Adrenal gland (tissue), 12 donors: Measurements from ENCODE around the gene CMTR1. TPM values are rescaled to one million over a fixed set of nuclear protein-coding genes. Genes with fewer than 3 reads are reported as not detected.

Source experiments
- DNase-seq, 7 donors: peaks; one replicate each; pipeline ENCODE4 v3.0.0-alpha.2; 2019 to 2020
- H3K27ac ChIP-seq, 5 donors: fragments of 200-600 bp; sonication (generic) in 4 of 5; 1 replicate in 3 of 5; 2 replicates in 2 of 5; pipeline versions ENCODE4 v1.5.1 to v1.8.0; 2016 to 2020; ENCODE audit warnings: mild to moderate bottlenecking in 1 of 5
- H3K27me3 ChIP-seq: fragments of 200-600 bp; 2 replicates; pipeline ENCODE4 v1.8.0; 2021
- H3K36me3 ChIP-seq, 2 donors: fragments of 200-600 bp; replicated peaks in 1 of 2; 1 replicate in 1 of 2; 2 replicates in 1 of 2; pipeline versions ENCODE4 v1.5.1 to v1.8.0; 2018 to 2022
- H3K4me1 ChIP-seq, 2 donors: fragments of 200-600 bp; replicated peaks in 1 of 2; 1 replicate in 1 of 2; 2 replicates in 1 of 2; pipeline versions ENCODE4 v1.5.1 to v1.8.0; 2018 to 2021
- H3K4me3 ChIP-seq, 4 donors: fragments of 200-600 bp; sonication (generic) in 3 of 4; one replicate each; pipeline ENCODE4 v1.5.1; 2016 to 2018
- H3K9me3 ChIP-seq, 3 donors: fragments of 200-600 bp; sonication (generic) in 1 of 3; replicated peaks in 1 of 3; 1 replicate in 2 of 3; 2 replicates in 1 of 3; pipeline versions ENCODE4 v1.5.1 to v1.8.0; 2016 to 2021
- POLR2A ChIP-seq, 2 donors: fragments of 450-650 bp; IDR thresholded peaks; one replicate each; pipeline ENCODE4 v1.6.1; 2017; ENCODE audit warnings: antibody characterized with exemption in 2 of 2, mild to moderate bottlenecking in 2 of 2, moderate library complexity in 1 of 2
- WGBS, 4 donors: extraction: QIAGEN DNeasy Blood & Tissue Kit in 2 of 4; methylation state at CpG; one replicate each; pipeline versions ENCODE4 v1.1.5 to v1.1.7; 2013 to 2017; 5-methylcytosine and 5-hydroxymethylcytosine counted together
- intact Hi-C, 2 donors: fragments of 100-400 bp; cut with DNase I; formaldehyde crosslinking; loops; one replicate each; pipeline versions ENCODE4 v1.14.1 to v1.15.0; 2022 to 2023
- polyA plus RNA-seq, 3 donors: library from polyadenylated mRNA; stranded (reverse); fragments of 200-250 nt in 2 of 3; fragments of 350-450 nt in 1 of 3; fragmentation: Illumina TruSeq in 1 of 3; extraction: RNeasy Lipid Tissue Mini Kit (QIAGEN cat#74804) in 1 of 3; gene quantifications; one replicate each; pipeline ENCODE4 v1.2.3, GENCODE V29; 2013 to 2014
- total RNA-seq, 9 donors: library from RNA; depleted of rRNA in 4 of 9; stranded (reverse); fragments of >200 nt in 4 of 9; fragments of 120-200 nt in 1 of 9; fragmentation: NEBNext Ultra II Directional in 1 of 9; extraction: Animal tissue kit (Norgen Biotek cat#: 25700) in 1 of 9; gene quantifications; one replicate each; pipeline versions ENCODE4 v1.1.0 to v1.2.4, GENCODE V29; 2013 to 2023
- TF ChIP-seq, protein P1 (sequence below), 6 experiments: fragments of 450-650 bp in 4 of 6; fragments of 200-600 bp in 2 of 6; sonication (generic) in 1 of 6; IDR thresholded peaks; 1 replicate in 5 of 6; 2 replicates in 1 of 6; pipeline versions ENCODE4 v1.5.1 to v1.8.0; 2016 to 2021; ENCODE audit warnings: antibody characterized with exemption in 6 of 6, mild to moderate bottlenecking in 2 of 6, moderate library complexity in 1 of 6
- donor health status: healthy with polysubstance abuse.
- donor health status: Bipolar disorder and iron deficiency.
- donor health status: DM: yes; HTN: yes; CAD: no.
- donor health status: DM: no; HTN: no; CAD: no.
- donor health status: DM: no; HTN: no; CAD: no.
- donor health status: DM: yes; HTN: yes; CAD: no.

Gene CMTR1
- total and polyA plus RNA-seq, 12 donors: 21.0 to 48.1 (median 31.9) TPM

DNA sequence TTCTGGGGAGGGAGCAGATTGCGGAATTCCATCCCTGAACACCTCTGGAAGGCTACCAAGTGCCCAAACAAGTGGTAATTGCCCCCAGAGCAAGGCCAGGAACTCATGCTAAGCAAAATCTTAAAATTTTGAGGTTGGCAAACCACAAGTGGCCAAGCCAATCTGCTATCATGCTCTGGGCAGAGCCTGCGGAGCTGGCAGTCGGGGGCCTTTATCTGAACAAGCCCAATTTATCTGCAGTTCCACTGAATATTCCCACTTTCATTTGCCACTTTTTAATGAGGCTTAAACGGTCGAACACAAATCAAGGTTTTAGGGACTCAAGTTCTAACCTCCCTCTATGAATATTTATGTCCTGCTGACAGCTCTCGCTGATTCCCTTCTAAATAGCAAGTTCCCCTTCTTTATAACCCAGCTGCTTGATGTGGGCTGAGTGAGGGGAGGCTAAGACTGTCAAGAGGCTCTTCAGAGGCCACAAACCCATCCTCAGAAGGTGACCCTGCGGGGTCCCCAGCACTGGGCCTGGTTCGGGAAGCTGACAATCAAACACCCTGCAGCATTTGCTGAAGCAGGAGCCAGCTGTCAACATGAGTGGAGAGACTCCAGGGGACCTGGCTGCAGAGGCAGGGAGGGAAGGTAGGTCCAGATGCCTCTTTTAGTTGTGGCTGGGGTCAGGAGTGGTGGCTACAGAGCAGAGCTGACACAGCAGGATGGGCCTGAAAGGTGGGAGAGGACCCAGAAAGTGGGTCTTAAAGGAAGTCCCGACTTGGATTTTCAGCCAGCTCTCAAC is 54.8 kb downstream of the CMTR1 start:
- Histone ChIP-seq H3K27me3 (no peaks in the 10 kb centered on the region), H3K36me3 (no peaks in the 10 kb centered on the region), H3K27ac (no peak overlapping the region), H3K9me3 (no peaks in the 10 kb centered on the region), H3K4me1 (peaks cover 0 to 9% of the 10 kb centered on the region in 2 donors), H3K4me3 (no peak overlapping the region)
- intact Hi-C loops: loop anchor here in 1 of 2 donors (10.0 kb wide), 1 partner anchor 77 kb away; no protein-coding TSS in a partner anchor
- DNase-seq: no peak
- TF ChIP-seq POLR2A (IDR thresholded peaks at IDR 0.05): no peak
- TF ChIP-seq, protein P1, sequence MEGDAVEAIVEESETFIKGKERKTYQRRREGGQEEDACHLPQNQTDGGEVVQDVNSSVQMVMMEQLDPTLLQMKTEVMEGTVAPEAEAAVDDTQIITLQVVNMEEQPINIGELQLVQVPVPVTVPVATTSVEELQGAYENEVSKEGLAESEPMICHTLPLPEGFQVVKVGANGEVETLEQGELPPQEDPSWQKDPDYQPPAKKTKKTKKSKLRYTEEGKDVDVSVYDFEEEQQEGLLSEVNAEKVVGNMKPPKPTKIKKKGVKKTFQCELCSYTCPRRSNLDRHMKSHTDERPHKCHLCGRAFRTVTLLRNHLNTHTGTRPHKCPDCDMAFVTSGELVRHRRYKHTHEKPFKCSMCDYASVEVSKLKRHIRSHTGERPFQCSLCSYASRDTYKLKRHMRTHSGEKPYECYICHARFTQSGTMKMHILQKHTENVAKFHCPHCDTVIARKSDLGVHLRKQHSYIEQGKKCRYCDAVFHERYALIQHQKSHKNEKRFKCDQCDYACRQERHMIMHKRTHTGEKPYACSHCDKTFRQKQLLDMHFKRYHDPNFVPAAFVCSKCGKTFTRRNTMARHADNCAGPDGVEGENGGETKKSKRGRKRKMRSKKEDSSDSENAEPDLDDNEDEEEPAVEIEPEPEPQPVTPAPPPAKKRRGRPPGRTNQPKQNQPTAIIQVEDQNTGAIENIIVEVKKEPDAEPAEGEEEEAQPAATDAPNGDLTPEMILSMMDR (IDR thresholded peaks at IDR 0.05): no peak
- WGBS, 4 donors: 58 to 73% (median 70%) methylated on average over 9 of the region's 9 CpGs

DNA sequence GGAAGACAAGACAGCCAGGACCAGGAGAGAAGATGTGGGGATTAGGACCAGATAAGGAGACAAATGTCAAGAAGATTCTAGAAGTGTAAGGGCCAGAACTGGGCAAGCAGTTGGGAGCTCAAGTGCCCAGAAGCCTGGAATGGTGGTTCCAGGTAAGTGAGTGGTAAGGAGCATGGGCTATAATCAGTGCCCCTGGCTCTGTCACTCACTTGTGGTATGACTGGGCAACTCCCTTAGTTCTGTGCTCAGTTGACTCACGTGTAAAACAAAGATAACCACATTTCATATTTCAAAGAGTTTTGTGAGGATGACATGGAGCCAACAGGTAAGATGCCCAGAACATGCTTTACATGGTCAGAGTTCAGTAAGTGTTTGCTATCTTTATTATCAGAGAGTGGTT is 55.5 kb downstream of the CMTR1 start:
- intact Hi-C loops: loop anchor here in 1 of 2 donors (10.0 kb wide), 1 partner anchor 76 kb away; no protein-coding TSS in a partner anchor
- no peak for DNase-seq
- Histone ChIP-seq H3K4me3 (no peak overlapping the region), H3K27ac (no peak overlapping the region), H3K9me3 (no peaks in the 10 kb centered on the region), H3K27me3 (no peaks in the 10 kb centered on the region), H3K36me3 (no peaks in the 10 kb centered on the region), H3K4me1 (peaks cover 0 to 9% of the 10 kb centered on the region in 2 donors)
- TF ChIP-seq, protein P1 (IDR thresholded peaks at IDR 0.05): no peak
- TF ChIP-seq POLR2A (IDR thresholded peaks at IDR 0.05): no peak
- 61 to 88% (median 70%) methylated on average over 1 of the region's 1 CpG for WGBS, 4 donors

DNA sequence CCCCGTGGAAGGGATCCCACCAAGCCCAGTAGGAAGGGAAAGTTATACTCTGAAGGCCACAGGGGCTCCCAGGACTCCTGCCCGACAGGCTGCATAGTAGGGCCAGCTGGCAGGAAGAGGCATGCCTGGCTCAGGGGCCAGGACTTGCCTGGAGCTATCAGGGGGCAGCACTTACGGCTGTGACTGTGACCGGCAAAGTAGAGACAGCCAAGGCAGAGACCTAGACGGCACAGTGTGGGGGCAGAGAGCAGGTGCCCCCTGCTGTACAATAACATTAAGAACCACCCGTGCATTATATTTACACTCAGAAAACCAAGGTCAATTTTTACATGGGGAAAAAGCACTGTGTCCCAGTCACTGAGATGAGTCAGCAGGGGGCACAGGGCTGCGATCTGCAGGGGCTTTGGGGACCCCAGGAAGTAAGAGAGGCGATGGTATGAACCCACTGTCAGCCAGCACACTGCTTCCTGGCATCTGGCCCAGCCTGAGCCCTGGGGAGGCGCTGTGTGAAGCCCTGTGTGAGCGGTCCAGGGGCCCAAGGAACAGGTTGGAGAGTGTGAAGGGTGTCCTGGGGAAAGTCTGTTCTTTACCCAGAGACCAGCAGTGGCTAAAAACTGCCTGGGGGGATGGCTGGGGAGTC is 56.8 kb downstream of the CMTR1 start:
- no peaks in the 10 kb centered on the region for H3K27me3 ChIP-seq
- intact Hi-C loops: loop anchor here in 1 of 2 donors (10.0 kb wide), 1 partner anchor 75 kb away; no protein-coding TSS in a partner anchor
- H3K4me3 ChIP-seq: no peak overlapping the region
- peaks cover 0 to 9% of the 10 kb centered on the region in 2 donors for H3K4me1 ChIP-seq
- no peaks in the 10 kb centered on the region for H3K9me3 ChIP-seq
- 45 to 55% (median 51%) methylated on average over 9 to 10 of the region's 10 CpGs for WGBS, 4 donors
- peak overlapping the region in 1 of 5 donors; percentile 58 for H3K27ac ChIP-seq
- peak in 1 of 7 donors; percentile 16 for DNase-seq
- no peaks in the 10 kb centered on the region for H3K36me3 ChIP-seq
- TF ChIP-seq, protein P1 (IDR thresholded peaks at IDR 0.05): no peak
- TF ChIP-seq POLR2A (IDR thresholded peaks at IDR 0.05): no peak

DNA sequence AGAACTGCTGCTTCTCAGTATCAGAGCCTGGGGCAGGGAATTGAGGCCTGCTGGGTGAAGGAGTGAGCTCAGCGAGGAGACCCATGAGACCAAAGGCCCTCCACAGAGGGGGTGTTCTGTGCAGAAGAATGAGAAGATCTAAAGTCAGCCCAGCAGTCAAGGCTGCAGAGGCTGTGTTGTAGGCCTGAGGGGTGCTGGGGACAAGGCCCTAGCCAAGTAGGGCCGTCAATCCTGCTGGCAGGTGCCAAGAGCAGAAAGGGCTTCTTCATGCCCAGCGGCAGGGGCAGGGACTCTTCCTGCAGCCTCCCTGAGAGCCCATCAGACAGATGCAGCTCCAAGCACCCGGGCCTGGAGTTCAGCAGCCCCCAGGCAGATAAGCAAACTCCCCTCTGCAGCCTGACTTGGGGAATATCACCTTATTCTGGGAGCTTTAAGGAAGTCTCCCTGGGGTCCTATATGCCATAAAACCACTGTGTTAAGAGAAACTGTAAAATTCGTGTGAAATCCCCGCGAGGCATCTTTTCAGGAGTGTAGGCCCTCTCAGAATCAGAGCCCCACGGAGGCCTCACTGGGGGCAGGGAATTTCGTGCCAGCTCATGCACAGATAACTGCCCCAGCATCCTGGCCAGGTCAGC is 57.6 kb downstream of the CMTR1 start:
- Histone ChIP-seq H3K4me1 (peaks cover 0 to 9% of the 10 kb centered on the region in 2 donors), H3K4me3 (no peak overlapping the region), H3K36me3 (no peaks in the 10 kb centered on the region), H3K27ac (peak overlapping the region in 1 of 5 donors; percentile 58), H3K9me3 (no peaks in the 10 kb centered on the region), H3K27me3 (no peaks in the 10 kb centered on the region)
- intact Hi-C loops: no loop called here
- 72 to 79% (median 74%) methylated on average over 5 to 9 of the region's 9 CpGs for WGBS, 4 donors
- TF ChIP-seq POLR2A (IDR thresholded peaks at IDR 0.05): no peak
- TF ChIP-seq, protein P1 (IDR thresholded peaks at IDR 0.05): no peak
- peak in 1 of 7 donors; percentile 13 for DNase-seq
